ENCODE measurements around the gene LANCL2.
"Not testable (repeated sequence)": the region's sequence is repeated elsewhere in the genome, so short reads cannot be mapped to it uniquely, and the experiment has no call there.

The LANCL2 gene

DNA sequence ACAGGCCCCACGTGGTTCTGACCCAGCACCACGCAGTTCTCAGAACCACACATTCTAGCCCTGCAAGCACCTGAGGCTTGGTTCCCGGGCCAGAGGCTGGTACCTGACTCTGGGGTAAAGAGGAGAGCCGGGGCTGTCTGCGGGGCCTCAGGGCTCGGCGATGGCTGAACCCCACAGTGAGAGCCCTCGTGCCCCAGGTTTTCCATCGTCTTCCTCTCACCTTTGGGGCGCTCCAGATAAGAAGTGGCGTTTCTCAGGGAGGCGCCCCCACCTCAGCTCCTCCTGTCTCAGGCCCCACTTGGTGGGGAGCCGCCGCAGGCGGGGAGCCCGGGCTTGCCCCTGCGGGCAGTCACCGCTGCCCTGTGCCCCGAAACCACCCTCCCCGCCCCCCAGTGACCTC lies 2.2 kb upstream of the LANCL2 start:
- FAIRE-seq = no peak

- FAIRE-seq = no peak
Observed at GRCh38 chr7:55363386-55364170, 1.6 kb upstream of the LANCL2 start.

- FAIRE-seq = no peak
Observed at GRCh38 chr7:55365675-55366460, 731 bp downstream of the LANCL2 start.

DNA sequence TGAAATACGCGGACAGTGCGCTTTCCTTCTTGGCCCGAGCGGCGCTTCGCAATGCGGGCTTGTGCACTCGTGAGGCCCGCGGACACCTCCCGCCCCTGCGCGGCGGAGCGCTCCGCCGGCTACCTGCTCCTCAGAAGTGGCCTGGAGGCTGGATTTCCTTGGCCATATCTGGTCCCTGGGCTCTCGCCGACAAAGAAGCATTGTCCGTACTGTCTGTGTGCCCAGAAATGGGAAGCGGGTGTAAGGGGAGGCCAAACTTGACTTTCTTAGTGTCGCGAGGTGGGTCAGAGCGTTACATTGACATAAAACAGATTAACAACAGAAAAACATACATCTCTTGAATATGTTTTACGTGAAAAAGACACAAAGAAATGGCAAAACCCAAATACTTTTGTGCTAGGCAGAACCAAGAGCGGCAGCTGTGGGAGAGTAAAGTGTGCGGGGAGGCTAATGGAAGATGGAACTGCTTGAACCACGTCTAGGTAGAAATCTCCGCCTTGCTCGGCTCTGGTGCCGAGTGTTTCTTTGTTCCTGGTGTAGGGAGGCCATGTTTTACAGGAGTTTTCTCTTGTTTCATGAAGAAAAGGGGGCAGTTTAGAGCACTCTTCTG lies 1.4 kb downstream of the LANCL2 start:
- FAIRE-seq = no peak

GRCh38 chr7:55367283-55367840 lies 2.2 kb downstream of the LANCL2 start:
- FAIRE-seq = no peak

- no peak for FAIRE-seq
Observed at GRCh38 chr7:55369427-55370400, 4.6 kb downstream of the LANCL2 start.

GRCh38 chr7:55374213-55374612 lies 9.1 kb downstream of the LANCL2 start:
- no peak for FAIRE-seq

GRCh38 chr7:55375237-55375636 lies 10.1 kb downstream of the LANCL2 start:
- no peak for FAIRE-seq

DNA sequence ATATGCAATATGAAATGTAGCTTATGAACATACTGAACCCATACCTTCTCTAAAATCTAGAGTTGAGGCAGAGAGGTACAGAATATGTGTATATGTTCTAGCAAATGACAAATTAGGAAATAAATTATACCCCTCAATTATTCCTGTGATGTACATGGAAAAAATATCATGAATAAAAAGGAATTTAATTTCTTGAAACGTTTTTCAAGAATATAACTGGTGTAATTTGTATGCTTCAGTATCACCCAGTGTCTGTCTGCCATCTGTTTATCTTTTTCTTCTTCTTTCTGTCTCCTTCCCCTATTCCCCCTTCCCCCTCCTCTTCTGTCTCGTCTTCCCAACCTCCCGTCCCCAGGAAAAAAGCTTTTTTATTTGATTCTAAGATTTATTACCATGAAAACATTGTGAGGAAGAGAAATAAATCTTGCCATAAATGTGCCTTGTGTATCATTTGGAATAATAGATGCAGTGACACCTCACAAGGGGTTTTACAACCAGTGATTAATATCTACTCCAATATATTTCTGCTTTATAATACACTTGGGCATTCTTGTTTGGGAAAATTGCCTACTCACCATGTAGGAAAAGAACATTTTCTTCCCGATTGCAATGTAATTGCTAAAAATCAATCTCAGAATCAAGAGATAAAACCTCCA lies 12.2 kb downstream of the LANCL2 start:
- FAIRE-seq = no peak

GRCh38 chr7:55379285-55379684 lies 14.1 kb downstream of the LANCL2 start:
- FAIRE-seq = no peak

DNA sequence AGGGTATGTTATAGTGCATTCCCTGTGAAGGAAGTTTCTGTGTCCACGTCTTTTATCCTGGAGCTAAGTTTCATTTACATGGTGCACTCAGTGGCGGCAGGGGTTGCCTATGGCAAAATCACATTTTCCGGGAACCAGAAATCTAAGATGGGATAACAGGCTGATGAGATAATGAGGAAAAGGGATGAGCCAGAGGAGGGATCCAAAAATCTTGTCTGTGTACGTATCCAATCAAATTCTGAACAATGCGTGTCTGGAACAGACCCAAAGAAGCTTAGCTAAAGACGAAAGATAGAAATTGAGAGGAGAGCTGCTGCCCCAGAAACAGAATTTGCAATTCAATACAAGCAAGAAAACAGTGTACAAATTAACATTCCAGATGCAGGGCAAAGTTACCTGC lies 16.1 kb downstream of the LANCL2 start:
- FAIRE-seq = no peak

- FAIRE-seq = no peak
Observed at GRCh38 chr7:55381696-55382095, 16.6 kb downstream of the LANCL2 start.

DNA sequence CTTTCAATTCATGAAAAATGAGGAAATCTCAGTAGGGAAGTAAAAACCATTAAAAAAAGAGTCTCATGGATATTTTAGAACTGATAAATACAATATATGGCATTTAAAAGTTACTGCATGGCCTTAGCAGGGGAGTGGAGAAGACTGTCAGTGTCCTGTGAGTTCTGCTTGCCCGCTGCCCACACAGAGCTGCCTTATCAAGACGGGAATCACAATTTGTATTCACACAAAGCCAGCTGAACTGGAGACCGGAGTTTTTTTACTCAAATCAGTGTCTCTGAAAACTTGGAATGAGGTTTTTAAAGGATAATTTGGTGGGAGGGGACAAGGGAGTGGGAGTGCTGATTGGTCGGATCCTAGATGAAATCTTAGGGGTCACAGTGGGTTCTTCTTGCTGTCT lies 17.1 kb downstream of the LANCL2 start:
- FAIRE-seq = no peak

- no peak for FAIRE-seq
Observed at GRCh38 chr7:55386541-55386940, 21.4 kb downstream of the LANCL2 start.

GRCh38 chr7:55387062-55387965 lies 22.2 kb downstream of the LANCL2 start:
- no peak for FAIRE-seq

DNA sequence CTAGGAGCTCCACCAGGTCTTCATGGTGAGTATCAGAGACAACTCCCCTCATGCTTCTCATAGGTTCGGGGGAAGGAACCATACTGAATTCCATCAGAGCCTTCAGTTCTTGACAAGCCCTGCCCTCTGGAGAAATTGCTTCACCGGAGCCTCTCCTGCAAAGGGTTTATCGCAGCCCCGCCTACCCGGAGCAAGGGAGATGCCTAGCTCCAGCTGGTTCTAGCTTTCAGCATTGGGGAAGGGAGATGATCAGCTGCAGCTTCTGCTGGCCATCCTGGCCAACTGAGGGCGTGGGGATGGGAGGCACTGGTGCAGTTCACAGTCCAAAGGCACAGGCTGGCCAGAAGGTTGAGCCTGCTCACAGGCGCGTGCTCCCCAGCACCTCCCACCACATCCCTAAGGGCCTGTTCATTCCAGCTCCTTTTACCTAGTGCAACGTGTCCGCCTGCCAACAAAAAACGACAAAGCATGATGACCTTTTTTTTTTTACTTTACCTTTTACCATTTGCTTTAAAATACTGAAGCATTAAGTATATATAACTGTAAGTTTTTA lies 31.2 kb downstream of the LANCL2 start:
- no peak for FAIRE-seq

DNA sequence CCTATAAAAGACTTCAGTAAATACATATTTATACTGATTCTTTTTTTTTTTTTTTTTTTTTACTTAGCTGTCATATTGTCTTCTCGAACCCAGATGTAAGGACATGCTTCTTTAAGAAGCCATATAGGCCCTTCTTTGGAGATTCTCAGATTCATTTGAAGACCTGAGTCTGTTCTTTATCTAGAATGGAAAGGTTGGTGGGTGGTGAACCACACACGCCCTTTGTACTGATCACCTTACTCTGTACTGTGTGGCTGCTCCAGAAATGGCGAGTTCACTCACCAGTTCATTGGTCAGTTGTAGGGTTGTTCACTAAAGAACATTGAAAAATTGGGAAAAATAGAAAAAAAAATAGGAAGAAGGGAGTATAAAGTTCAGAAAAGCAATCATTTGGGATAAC lies 32.5 kb downstream of the LANCL2 start:
- FAIRE-seq = no peak

DNA sequence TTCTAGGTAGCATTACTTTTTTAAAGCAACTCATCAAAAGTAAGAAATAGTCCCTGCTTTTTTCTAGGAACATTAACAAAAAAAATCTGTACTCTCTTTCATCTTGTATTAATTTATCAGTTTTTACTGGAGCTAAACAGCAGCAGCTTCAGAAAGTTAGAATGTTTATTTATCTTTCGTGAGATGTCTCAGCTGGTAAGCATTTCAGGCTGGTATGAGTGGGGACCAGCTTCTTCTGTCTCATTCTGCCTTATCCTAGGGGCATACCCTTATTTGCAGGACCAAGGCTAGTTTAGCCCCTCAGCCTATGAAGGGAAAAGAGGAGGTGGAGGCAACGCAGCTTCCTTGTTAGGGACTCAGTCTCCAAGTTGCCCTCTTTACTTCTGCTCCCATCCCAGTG lies 35.1 kb downstream of the LANCL2 start:
- no peak for FAIRE-seq

DNA sequence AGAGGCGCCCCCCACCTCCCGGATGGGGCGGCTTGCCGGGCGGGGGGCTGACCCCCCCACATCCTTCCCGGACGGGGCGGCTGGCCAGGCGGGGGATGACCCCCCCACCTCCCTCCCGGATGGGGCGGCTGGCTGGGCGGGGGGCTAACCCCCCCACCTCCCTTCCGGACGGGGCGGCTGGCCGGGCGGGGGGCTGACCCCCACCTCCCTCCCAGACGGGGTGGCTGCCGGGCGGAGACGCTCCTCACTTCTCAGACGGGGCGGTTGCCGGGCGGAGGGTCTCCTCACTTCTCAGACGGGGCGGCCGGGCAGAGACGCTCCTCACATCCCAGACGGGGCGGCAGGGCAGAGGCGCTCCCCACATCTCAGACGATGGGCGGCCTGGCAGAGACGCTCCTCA lies 37.4 kb downstream of the LANCL2 start:
- FAIRE-seq = not testable (repeated sequence)

GRCh38 chr7:55405856-55406541 lies 40.9 kb downstream of the LANCL2 start:
- no peak for FAIRE-seq
